Retina (tissue), 1 donor: ENCODE results near the gene CASP7.

ENCODE experiments used
- DNase-seq: peaks from one replicate; pipeline ENCODE4 v3.0.0-alpha.2; 2016

The CASP7 gene

DNA sequence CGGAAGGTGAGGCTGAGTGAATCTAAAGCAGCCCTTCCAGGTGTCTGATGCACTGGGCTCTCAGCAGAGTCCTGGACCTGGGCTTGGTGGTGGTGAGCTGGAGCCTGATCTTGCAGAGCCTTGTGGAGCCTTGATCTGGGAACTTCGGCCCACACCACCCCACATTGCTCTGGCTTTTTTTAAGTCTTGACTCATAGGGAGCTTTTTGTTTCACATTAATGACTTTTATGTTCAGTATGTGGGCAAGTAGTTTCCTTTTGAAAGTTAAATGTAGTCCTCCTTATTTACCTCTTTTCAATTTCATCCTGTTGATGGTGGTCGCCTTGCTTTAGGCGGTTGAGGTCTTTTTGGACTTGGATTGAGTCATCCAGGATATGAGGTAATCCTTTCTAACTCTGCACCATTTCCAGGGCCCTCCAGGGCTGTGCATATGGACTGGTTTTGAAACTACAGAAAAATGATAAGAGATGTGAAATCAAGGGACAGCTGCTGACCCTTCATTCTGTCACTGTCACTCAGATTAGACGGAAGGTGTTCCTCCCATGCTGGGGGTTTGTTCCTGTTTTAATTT, 12.9 kb upstream of the CASP7 start:
- DNase-seq, result no peak

DNA sequence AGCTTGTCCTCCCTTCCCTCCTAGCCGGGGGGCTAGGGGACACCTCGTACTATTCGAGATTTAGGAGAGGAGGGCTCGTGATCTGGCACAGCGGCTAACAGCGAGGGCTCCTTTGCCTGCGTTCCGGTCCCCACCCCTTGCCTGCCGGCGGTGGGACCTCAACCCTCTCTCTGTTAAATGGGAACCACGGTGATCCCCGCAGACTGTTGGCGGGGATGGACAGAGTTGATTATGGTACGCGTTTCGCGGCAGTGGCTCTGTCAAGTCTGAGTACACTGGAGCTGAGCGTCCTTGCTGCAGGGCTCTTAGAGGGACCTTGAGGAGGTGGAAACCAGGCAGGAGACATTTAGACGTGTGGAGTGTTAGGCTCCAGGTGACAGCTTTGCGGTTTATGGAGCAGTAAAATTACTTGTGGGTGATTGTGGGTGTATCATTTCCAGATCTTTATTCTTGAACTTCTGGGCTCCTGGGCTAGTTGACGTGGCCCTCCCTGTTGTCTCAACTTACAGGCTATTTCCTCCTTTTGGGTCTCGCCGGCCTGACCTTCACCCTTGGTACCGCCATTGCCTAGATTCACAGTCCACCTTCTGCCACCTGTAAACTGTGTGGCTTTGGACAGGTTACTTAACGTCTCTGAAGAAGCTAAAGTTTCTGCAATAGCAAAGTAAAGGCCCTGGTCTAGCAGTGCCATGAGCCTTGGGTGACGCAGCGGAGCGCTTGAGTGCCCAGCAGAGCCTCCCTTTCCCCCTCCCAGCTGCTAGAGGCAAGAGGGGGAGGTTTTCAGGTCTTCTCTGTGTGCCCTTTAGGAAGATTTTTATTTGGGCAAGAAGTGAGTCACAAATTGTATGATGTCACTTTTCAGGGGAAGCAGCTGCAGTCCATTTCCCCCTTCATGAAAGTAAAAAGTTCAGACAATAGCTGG, 739 bp downstream of the CASP7 start:
- no peak for DNase-seq

DNA sequence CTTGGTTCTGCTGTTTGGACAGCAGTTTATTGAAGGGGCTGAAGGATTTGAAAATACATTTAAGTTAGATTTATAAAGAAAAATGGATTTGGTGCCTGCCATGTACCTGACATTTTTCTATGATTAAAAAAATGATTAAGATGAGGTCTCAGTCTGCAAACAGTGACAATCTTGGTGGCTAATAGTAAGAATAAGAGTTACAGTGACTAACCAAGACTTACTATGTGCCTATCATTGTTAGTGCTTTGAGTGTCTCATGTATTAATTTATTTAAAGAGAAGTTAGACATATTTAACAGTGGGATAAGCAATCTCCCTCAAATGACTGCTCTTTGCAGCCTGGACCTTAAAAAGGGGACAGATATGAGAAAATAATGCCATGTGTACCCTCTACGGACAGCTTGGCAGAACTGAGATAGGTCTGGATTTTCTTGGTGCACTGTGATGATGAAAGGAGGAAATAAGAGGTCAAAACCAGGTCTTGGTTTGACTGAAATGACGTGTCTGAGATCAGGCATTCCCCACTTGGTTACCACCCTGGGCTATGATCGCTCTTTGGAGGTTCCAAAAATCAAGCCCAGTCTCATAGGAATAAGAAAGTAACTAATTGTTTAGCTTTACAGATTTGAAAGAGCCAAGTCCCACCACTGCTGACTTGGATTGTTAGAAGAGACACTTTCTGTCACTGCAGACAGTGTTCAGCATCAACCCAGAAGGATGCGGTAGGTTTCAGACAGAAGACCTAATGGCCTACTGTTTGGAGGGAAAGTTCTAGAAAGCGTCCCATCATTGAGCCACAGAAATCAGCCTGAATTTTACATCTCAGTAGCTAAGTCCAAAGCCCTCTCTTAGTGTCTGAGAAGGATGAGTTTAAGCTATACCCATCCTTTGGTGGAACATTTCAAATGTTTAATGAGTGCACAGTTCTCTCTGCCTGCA, 2.1 kb downstream of the CASP7 start:
- no peak for DNase-seq

DNA sequence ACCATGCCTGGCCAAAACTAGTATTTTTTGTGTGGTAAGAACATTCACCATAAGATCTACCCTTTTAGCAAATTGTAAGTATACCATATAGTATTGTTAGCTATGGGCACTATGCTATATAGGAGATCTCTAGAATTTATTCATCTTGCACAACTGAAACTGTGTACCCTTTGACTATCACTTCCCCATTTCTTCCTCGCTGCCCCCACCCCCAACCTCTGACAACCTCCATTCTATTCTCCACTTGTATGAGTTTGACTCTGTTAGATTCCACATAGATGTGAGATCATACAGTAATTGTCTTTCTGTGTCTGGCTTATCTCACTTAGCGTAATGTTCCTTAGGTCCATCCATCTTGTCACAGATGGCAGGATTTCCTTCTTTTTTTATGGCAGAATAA, 3.6 kb downstream of the CASP7 start:
- no peak for DNase-seq

DNA sequence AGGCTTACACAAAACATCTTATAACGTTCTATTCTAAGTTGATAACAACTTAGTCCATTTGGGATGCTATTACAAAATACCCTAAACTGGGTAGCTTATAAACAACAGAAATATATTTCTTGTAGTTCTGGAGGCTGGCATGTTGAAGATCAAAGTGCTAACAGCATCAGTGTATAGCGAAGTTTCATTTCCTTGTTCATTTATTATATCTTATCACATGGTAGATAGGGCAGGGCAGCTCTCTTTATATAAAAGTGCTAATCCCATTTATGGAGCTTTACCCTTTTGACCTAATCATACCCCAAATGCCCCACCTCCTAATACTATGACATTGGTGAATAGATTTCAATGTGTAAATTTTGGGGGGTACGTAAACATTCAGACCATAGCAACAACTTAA, 6.3 kb downstream of the CASP7 start:
- no peak for DNase-seq

DNA sequence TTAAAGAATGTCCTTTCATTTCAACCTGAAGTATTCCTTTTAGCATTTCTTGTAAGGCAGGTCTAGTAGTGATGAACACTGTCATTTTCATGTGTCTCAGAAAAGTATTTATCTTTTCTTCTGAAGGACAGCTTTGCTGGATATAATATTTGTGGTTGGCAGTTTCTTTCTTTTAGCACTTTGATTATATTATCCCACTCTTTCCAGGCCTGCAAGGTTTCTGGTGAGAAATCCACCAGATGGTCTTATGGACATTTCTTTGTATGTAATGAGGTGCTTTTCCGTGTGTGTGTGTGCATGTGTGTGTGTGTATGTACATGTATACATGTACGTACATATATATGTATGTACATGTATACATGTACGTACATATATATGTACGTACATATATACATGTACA, 7.3 kb downstream of the CASP7 start:
- no peak for DNase-seq

DNA sequence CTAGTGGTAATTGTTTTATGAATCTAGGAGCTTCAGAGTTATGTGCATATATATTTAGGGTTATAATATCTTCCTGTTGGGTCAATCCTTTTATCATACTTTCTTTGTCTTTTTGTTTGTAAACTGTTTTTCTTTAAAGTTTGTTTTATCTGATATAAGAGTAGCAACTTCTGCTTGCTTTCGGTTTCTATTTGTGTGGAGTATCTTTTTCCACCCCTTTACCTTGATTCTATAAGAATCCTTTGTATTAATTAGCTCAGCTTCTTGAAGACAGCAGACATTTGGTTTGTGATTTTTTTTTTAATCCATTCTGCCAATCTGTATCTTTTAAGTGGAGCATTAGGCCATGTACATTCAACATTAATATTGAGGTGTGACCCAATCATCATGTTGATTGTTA, 9.3 kb downstream of the CASP7 start:
- DNase-seq, result no peak

DNA sequence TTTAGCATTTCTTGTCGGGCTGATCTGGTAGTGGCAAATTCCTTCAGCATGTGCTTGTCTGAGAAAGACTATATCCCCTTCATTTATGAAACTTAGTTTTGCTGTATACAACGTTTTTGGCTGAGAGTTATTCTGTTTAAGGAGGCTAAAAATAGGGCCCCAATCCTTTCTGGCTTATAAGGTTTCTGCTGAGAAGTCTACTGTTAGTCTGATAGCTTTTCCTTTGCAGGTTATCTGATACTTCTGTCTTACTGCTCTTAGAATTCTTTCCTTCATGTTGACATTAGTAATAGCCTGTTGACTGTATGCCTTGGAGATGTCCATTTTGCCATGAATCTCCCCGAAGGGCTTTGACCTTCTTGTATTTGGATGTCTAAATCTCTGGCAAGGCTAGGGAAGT, 9.9 kb downstream of the CASP7 start:
- DNase-seq, result no peak

DNA sequence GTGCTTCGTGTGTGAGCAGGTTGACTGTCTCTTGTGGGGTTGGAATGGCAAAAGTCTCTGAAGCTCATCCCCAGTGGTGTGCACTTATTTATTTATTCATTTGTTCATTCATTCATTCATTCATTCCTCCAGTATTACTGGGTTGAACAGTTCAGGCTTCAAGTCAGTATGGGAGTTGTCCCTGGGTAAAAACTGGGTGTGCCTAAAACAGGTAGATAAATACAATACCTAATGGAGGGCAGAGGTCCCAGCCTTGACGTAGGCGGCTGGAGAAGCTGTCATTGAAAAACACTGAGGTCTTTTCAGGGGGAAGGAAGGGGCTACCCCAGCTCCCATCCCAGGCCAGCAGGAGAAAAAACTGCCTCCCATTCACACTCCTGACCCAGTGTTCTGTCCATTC, 11.0 kb downstream of the CASP7 start:
- DNase-seq, result no peak

DNA sequence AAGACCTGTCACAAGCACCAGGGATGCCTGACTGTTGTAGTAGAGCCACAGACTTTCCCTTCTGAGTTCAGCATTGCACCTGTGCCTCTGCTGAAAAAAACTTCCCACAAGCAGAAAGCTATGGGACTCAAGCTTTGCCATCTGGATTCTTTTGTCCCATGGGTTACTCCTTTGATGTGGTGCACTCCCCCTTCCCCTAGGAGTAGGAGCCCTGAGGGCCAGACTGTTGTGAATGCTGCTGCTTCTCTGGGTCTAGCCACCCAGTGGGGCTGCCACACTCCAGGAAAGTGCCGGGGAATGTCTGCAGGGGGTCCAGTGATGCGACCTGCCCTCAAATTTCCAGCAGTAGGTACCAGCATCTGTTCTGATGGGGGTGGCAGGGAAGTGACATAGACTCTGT, 11.7 kb downstream of the CASP7 start:
- DNase-seq, result no peak

DNA sequence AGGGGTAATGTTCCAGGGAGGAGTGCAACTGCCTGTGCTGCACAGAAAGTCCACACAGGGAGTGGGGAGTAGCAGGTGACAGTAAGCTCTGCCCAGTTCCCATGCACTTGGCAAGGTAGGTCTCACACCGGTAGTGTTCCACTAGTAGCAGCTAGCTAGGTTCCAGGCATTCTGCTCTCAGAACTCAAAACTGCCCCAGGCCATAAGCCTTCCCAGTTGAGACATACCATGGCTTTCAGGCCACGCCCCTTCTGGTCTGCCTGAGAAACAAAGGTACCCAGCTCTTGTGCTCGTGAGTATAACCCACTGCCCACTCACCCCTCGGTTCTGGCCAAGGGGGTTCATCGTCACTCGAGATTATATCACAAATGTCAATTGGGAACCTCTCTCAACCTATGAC, 12.6 kb downstream of the CASP7 start:
- DNase-seq, result no peak

DNA sequence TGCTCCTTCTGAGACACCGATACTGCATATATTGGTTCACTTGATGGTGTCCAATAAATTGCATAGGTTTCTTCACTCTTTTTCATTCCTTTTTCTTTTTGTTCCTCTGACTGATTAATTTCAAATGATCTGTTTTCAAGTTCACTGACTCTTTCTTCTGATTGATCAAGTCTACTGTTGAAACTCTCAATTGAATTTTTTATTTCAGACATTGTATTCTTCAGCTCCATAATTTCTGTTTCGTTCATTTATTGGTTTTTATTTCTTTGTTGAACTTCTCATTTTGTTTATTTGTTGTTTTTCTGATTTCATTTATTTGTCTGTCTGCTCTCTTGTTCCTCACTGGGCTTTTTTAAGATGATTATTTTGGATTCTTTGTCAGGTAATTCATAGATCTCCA, 13.6 kb downstream of the CASP7 start:
- no peak for DNase-seq

DNA sequence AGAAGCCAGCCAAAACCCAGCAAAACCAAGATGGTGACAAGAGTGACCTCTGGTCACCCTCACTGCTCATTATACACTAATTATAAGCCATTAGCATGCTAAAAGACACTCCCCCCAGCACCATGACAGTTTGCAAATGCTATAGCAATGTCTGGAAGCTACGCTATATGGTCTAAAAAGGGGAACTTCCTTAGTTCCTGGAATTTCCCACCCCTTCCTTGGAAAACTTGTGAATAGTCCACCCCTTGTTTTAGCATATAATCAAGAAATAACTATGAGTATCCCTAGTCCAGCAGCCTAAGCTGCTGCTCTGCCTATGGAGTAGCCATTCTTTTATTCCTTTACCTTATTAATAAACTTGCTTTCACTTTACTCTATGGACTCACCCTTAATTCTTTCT, 16.0 kb downstream of the CASP7 start:
- DNase-seq, result no peak

DNA sequence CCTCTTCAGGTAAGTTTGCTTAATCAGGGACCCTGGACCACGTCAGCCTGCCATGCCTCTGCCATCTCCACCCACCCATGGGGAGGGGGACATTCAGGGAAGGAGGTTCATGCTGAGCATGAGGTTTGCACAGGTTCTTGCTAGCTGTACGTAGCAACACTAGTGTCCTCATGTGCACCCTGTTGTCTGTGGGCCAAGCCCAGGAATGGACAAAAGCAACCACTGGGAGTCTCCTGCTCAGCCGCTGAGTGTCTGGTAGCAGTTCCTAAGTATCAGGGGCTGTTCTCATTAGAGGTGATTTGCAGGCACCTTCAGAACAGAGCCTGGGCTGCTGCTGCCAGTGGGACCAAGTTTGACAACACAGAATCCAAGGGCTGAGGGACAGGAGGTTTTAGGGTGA, 17.9 kb downstream of the CASP7 start:
- no peak for DNase-seq

DNA sequence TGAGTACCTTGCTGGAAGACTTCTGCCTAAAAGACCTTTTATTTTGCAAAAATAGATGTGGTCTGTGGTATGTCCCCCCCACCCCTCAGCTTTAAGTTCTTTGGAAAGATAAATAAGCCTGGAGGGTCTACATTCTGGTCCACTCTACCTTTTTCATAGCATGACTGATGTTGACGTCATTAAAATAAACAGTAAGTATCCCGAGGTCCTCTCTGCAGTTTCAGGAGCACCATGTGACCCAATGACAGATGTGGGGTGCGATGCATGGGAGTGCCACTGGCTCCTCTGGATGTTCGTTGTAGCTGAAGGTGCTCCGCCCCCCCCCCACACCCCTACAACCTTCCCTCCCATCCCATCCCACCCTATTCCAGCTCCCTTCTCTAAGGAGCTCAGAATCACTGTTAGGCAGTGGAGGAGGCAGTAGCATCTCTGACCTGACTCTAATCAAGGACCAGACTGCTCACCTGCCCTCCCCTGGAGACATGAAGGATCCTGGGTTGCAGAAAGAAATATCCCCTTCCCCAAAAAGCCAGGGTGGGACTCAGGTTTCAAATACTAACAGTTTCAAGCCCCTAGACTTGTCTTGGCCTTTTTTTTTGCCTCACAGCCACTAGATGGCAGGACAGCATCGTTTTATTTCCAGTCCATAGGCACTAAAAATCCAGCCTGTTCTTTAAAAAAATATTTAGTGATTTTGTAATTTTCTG, 25.1 kb downstream of the CASP7 start:
- peak; percentile 41 for DNase-seq

DNA sequence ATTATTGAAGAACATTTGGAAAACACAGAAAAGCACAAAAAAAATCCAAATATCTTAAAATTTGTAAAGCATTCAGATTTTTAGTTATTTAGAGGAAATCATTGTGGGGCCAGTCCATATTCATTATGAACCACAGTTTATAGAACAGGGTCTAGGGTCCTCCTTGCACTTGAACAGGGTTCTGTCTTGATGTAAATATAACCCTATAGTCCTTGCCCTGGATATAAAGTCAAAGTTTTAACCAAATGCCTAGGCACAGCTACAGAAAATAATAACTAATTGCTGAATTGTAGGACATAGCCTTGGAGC, 25.6 kb downstream of the CASP7 start:
- DNase-seq, result peak; percentile 10

DNA sequence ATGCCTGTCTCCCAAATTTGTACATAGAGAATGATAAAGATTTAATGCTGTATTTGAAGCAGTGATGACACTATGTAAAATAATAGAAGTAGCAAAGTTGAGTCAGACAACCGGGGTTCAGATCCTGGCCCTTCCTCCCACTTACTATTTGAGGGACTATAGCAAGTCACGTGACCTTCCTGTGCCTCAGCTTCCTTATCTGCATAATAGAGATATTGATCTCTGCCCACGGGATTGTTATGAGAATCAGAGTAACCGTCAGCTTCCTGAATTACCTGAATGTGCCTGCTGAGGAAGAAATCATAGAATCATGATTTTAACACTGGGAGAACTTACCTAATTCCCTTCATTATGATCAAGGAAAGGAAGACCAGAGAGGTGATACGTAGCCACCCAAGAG, 26.9 kb downstream of the CASP7 start:
- no peak for DNase-seq

DNA sequence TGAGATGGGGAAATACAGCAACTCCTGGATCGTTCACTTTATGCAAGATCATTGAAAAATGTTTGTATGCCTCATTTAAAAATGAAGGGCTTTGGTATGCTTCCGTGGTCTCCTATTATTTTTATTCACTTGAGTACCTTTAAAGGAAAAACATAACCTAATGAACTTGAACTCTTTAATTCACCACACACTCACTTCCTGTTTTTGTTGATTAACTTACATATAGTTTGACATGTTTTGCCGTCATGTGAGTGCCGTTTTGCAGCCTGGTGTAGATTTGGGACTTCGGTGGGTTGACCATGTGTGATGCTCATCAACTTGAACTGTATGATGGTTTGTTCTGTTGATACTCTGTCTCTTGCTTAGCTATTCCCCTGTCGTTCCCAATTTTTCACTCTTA, 28.9 kb downstream of the CASP7 start:
- no peak for DNase-seq

DNA sequence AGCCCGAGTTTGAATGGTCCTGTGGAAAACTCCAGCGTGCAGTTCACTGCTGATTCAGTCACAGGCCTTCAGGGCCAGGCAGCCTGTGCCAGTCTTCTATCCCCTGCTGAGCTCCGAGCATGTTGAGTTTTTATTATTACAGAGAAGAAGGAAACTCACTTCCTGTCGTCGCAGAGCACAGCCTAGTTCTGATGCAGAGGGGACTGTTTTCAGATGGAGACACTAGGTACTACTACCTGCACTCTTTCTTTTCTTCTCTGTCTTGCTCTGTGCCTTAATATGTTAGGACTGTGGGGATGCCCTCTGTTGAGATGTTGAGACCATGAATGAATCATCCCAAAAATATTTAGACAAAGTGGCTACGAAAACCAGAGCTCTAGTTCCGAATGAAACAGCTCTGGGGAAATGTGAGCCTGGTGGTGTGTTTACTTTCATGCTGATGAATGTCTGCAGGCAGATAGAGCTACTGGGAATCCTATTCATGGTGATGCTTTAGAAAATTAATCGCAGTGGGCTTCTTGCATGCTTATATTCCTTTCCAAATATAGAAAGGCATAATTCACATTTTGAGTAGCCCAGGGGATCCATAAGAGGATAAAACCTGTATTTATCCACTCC, 29.6 kb downstream of the CASP7 start:
- DNase-seq, result no peak

DNA sequence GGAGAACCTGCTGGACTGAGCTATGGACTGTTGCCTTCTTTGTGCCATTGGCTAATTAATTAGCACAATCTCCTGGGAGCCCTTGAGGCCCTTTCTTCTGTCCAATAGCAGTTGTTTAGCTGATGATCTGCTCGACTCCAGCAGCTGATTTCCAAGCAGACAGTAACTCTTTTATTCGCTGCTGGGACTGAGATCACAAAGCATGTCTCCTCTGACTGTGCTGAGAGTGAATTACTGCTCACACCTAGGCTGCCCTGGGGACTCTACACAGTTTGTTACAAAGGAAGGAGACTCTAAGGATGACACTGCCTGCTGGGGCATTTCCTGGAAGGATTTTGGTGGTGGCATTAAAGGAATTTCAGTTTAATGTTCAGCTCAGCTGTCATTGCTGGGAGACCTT, 31.4 kb downstream of the CASP7 start:
- DNase-seq, result peak; percentile 54

DNA sequence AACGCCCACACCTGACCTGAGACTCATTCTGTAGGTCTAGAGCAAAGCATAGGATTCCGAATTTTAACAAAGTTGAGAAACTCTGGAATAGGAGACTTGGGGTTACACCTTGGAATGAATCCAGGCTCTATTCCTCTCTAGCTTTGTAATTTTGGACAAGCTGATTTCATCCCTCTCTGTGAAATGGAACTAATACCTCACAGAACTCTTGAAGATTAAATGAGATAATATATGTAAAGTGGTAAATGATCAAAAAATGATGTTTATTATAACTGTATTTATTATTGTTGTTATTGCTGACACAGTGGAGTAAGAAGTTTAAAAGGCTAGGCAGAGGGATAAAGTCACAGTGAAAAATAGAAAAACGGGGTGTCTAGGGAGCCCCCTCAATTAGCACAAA, 32.3 kb downstream of the CASP7 start:
- DNase-seq, result no peak

DNA sequence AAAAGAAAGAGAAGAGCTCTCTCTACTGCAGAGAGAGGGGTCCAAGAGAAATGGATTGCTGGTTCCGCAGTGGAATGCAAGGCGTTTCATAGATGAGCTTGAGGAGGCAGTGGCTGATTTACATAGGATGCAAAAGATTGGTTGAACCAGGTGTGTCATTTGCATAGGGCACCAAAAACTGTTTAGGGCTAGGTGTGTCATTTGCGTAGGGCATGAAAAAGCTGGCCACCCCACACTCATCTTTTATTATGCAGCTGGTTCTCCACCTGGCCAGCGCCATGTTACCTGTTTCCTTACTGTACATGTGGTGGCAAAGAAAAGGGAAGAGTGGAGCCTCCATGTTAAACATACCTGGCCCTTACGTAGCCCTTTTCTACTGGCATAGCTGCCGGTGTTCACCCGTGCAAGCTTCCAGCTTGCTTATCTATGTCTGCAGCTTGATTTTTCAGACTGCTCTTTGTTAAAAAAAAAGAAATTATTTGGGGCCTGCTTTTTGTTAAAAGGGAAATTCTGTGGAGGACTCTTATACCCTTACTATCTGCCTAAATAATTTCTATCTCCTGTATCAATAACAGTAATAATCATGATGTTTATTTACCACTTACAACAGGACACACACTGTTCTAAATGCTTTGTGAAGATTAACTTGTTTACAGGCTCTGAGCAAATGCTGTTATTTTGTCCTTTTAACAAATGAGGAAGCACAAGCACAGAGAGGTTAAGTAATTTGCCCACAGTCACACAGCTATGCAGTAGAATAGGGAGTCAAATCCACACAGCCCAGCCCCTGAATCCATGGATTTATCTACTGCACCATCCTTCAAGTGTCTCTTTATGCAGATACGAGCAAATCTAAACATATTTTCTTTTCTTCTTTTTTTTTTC, 33.3 kb downstream of the CASP7 start:
- DNase-seq, result no peak
